Activated CD8-positive, alpha-beta memory T cell treated with anti-CD3 and anti-CD28 coated beads, Interleukin-2, amount 50 U/mL, for 24 hours (primary cell): ENCODE data around the gene EYS.

Experiments
- DNase-seq: peaks from one replicate; pipeline ENCODE4 v3.0.0-alpha.2; 2020; ENCODE audit errors: extremely low read depth

The EYS gene

GRCh38 chr6:64969139-64969538 lies 737.9 kb downstream of the EYS start:
- no peak for DNase-seq

GRCh38 chr6:64955435-64955848 lies 751.6 kb downstream of the EYS start:
- no peak for DNase-seq

- no peak for DNase-seq
Measured at GRCh38 chr6:64949257-64949656, 757.8 kb downstream of the EYS start.

GRCh38 chr6:64948261-64948660 lies 758.8 kb downstream of the EYS start:
- DNase-seq, result no peak

GRCh38 chr6:64945450-64945849 lies 761.6 kb downstream of the EYS start:
- no peak for DNase-seq

- no peak for DNase-seq
Measured at GRCh38 chr6:64932486-64932885, 774.5 kb downstream of the EYS start.

- DNase-seq, result no peak
Measured at GRCh38 chr6:64930681-64931080, 776.3 kb downstream of the EYS start.

GRCh38 chr6:64926051-64926450 lies 781.0 kb downstream of the EYS start:
- no peak for DNase-seq

- no peak for DNase-seq
Measured at GRCh38 chr6:64920257-64920656, 786.8 kb downstream of the EYS start.

- no peak for DNase-seq
Measured at GRCh38 chr6:64914124-64914523, 792.9 kb downstream of the EYS start.

GRCh38 chr6:64912966-64913365 lies 794.1 kb downstream of the EYS start:
- DNase-seq, result no peak

GRCh38 chr6:64908104-64908503 lies 798.9 kb downstream of the EYS start:
- no peak for DNase-seq

GRCh38 chr6:64904616-64905015 lies 802.4 kb downstream of the EYS start:
- no peak for DNase-seq

GRCh38 chr6:64902596-64902995 lies 804.4 kb downstream of the EYS start:
- no peak for DNase-seq

GRCh38 chr6:64896939-64897338 lies 810.1 kb downstream of the EYS start:
- DNase-seq, result no peak

- no peak for DNase-seq
Measured at GRCh38 chr6:64895945-64896344, 811.1 kb downstream of the EYS start.

- DNase-seq, result no peak
Measured at GRCh38 chr6:64890609-64891008, 816.4 kb downstream of the EYS start.

- no peak for DNase-seq
Measured at GRCh38 chr6:64889144-64889543, 817.9 kb downstream of the EYS start.

GRCh38 chr6:64874776-64875175 lies 832.2 kb downstream of the EYS start:
- DNase-seq, result no peak

- DNase-seq, result no peak
Measured at GRCh38 chr6:64872633-64873032, 834.4 kb downstream of the EYS start.

- DNase-seq, result no peak
Measured at GRCh38 chr6:64861039-64861651, 845.9 kb downstream of the EYS start.

- DNase-seq, result no peak
Measured at GRCh38 chr6:64860203-64860602, 846.8 kb downstream of the EYS start.

GRCh38 chr6:64850121-64850520 lies 856.9 kb downstream of the EYS start:
- no peak for DNase-seq

- DNase-seq, result no peak
Measured at GRCh38 chr6:64848467-64848866, 858.6 kb downstream of the EYS start.
